Testis (tissue), 3 donors: ENCODE measurements around the gene MAGEA8. TPM values are rescaled to one million over a fixed set of nuclear protein-coding genes. Genes with fewer than 3 reads are reported as not detected.

Experiments
- DNase-seq: peaks from one replicate; pipeline ENCODE4 v3.0.0-alpha.2; 2019
- H3K27ac ChIP-seq, 2 donors: fragments of 200-600 bp; sonication (generic); one replicate each; pipeline ENCODE4 v1.5.1; 2019
- H3K27me3 ChIP-seq: fragments of 200-600 bp; sonication (generic); one replicate; pipeline ENCODE4 v1.5.1; 2019
- H3K36me3 ChIP-seq: fragments of 200-600 bp; sonication (generic); one replicate; pipeline ENCODE4 v1.5.1; 2017; ENCODE audit warnings: low read depth; ENCODE audit errors: missing control alignments
- H3K4me1 ChIP-seq: fragments of 200-600 bp; sonication (generic); one replicate; pipeline ENCODE4 v1.5.1; 2019
- H3K4me3 ChIP-seq, 2 donors: fragments of 200-600 bp; sonication (generic); one replicate each; pipeline ENCODE4 v1.5.1; 2017 to 2019
- H3K9me3 ChIP-seq: fragments of 200-600 bp; sonication (generic); one replicate; pipeline ENCODE4 v1.5.1; 2017
- CTCF ChIP-seq, 3 experiments: fragments of 450-650 bp in 2 of 3; fragments of 200-600 bp in 1 of 3; sonication (generic) in 1 of 3; IDR thresholded peaks; one replicate each; pipeline ENCODE4 v1.5.1; 2016 to 2019; ENCODE audit warnings: antibody characterized with exemption in 3 of 3, mild to moderate bottlenecking in 2 of 3, moderate library complexity in 1 of 3
- POLR2A ChIP-seq: fragments of 450-650 bp; IDR thresholded peaks from one replicate; pipeline ENCODE4 v1.6.1; 2017; ENCODE audit warnings: antibody characterized with exemption, mild to moderate bottlenecking, moderate library complexity
- WGBS, 2 donors: methylation state at CpG; one replicate each; pipeline ENCODE4 v1.1.5; 2018; 5-methylcytosine and 5-hydroxymethylcytosine counted together
- intact Hi-C: fragments of 100-400 bp; cut with DNase I; formaldehyde crosslinking; loops from one replicate; pipeline ENCODE4 v1.15.1; 2023; ENCODE audit warnings: low total_unique reads
- polyA plus RNA-seq: library from polyadenylated mRNA; stranded (reverse); fragments of 350-450 nt; fragmentation: Illumina TruSeq; extraction: RNeasy Lipid Tissue Mini Kit (QIAGEN cat#74804); gene quantifications from one replicate; pipeline ENCODE4 v1.2.3, GENCODE V29; 2014; ENCODE audit warnings: low read depth, low replicate concordance; ENCODE audit not compliant: insufficient read depth
- total RNA-seq, 2 donors: library from RNA; depleted of rRNA; stranded (reverse); fragments of >200 nt; gene quantifications; one replicate each; pipeline ENCODE4 v1.2.3, GENCODE V29; 2016

The MAGEA8 gene
- total and polyA plus RNA-seq, 3 donors from 2014 or later: 1.1 to 2.9 (median 2.0) TPM

- Histone ChIP-seq H3K9me3 (no peaks in the 10 kb centered on the region), H3K4me1 (no peaks in the 10 kb centered on the region), H3K4me3 (no peak overlapping the region), H3K27ac (no peak overlapping the region), H3K36me3 (no peaks in the 10 kb centered on the region), H3K27me3 (no peaks in the 10 kb centered on the region)
- no peak for DNase-seq
- no peak for TF ChIP-seq CTCF (IDR thresholded peaks at IDR 0.05)
- TF ChIP-seq POLR2A: no peak
- WGBS, 2 donors: 89 to 98% methylated on average over 3 of the region's 3 CpGs
- intact Hi-C loops: no loop called here
These were observed 13.5 kb upstream of the MAGEA8 start for GRCh38 chrX:149867488-149867887.

- no peak for DNase-seq
- Histone ChIP-seq H3K27me3 (no peaks in the 10 kb centered on the region), H3K27ac (no peak overlapping the region), H3K4me1 (no peaks in the 10 kb centered on the region), H3K9me3 (no peaks in the 10 kb centered on the region), H3K4me3 (no peak overlapping the region), H3K36me3 (no peaks in the 10 kb centered on the region)
- 92% methylated on average over 2 of the region's 2 CpGs for WGBS, 2 donors
- intact Hi-C loops: no loop called here
- no peak for TF ChIP-seq CTCF (IDR thresholded peaks at IDR 0.05)
- no peak for TF ChIP-seq POLR2A
These were observed 10.1 kb upstream of the MAGEA8 start for GRCh38 chrX:149870840-149871239.

- Histone ChIP-seq H3K9me3 (no peaks in the 10 kb centered on the region), H3K4me3 (no peak overlapping the region), H3K4me1 (no peaks in the 10 kb centered on the region), H3K27ac (no peak overlapping the region), H3K27me3 (no peaks in the 10 kb centered on the region), H3K36me3 (no peaks in the 10 kb centered on the region)
- intact Hi-C loops: no loop called here
- no peak for TF ChIP-seq POLR2A
- TF ChIP-seq CTCF (IDR thresholded peaks at IDR 0.05): no peak
- no peak for DNase-seq
- 90 to 91% methylated on average over 2 of the region's 2 CpGs for WGBS, 2 donors
These were observed 9.6 kb upstream of the MAGEA8 start for GRCh38 chrX:149871433-149871832.

GRCh38 chrX:149871940-149872339 is 9.0 kb upstream of the MAGEA8 start:
- TF ChIP-seq CTCF (IDR thresholded peaks at IDR 0.05): no peak
- TF ChIP-seq POLR2A: no peak
- WGBS, 2 donors: 47 to 67% methylated on average over 3 of the region's 3 CpGs
- DNase-seq: peak; percentile 24
- H3K36me3 ChIP-seq: no peaks in the 10 kb centered on the region
- no peaks in the 10 kb centered on the region for H3K4me1 ChIP-seq
- no peak overlapping the region for H3K4me3 ChIP-seq
- no peak overlapping the region for H3K27ac ChIP-seq
- no peaks in the 10 kb centered on the region for H3K27me3 ChIP-seq
- intact Hi-C loops: no loop called here
- H3K9me3 ChIP-seq: no peaks in the 10 kb centered on the region

GRCh38 chrX:149877157-149877556 is 3.8 kb upstream of the MAGEA8 start:
- intact Hi-C loops: no loop called here
- TF ChIP-seq CTCF (IDR thresholded peaks at IDR 0.05) (no peak), POLR2A (no peak)
- H3K9me3 ChIP-seq: no peaks in the 10 kb centered on the region
- no peak overlapping the region for H3K27ac ChIP-seq
- no peaks in the 10 kb centered on the region for H3K4me1 ChIP-seq
- no peak overlapping the region for H3K4me3 ChIP-seq
- no peaks in the 10 kb centered on the region for H3K36me3 ChIP-seq
- no peak for DNase-seq
- no peaks in the 10 kb centered on the region for H3K27me3 ChIP-seq
- 90 to 91% methylated on average over 1 of the region's 1 CpG for WGBS, 2 donors
